A549 (cell line): ENCODE measurements around the gene DIAPH1.

Source experiments
- EHMT2 ChIP-seq: fragments of 200-600 bp; sonication (generic); IDR thresholded peaks from 2 replicates; pipeline ENCODE4 v1.6.1; 2016; ENCODE audit warnings: antibody characterized with exemption, low read depth, mild to moderate bottlenecking, moderate library complexity
- FOSL2 ChIP-seq, 2 experiments: fragments of 450-650 bp in 1 of 2; fragments of >200 bp in 1 of 2; sonication (Bioruptor Twin) in 1 of 2; formaldehyde crosslinking; IDR thresholded peaks; 2 replicates each; pipeline versions ENCODE4 v1.5.0 to v1.6.1; 2016 to 2020; ENCODE audit warnings: mild to moderate bottlenecking in 1 of 2, moderate library complexity in 1 of 2
- JUNB ChIP-seq: fragments of >200 bp; sonication (Bioruptor Twin); formaldehyde crosslinking; IDR thresholded peaks from 2 replicates; pipeline ENCODE4 v1.6.1; 2016
- MAX ChIP-seq: IDR thresholded peaks from 2 replicates; pipeline ENCODE4 v1.6.1; 2012
- RAD21 ChIP-seq, 2 experiments: fragments of >200 bp in 1 of 2; sonication (Bioruptor Twin) in 1 of 2; formaldehyde crosslinking in 1 of 2; IDR thresholded peaks in 1 of 2; conservative IDR thresholded peaks in 1 of 2; 2 replicates in 1 of 2; 3 replicates in 1 of 2; pipeline ENCODE4 v1.6.1; 2012 to 2018; ENCODE audit warnings: inconsistent platforms in 1 of 2
- TF ChIP-seq, protein P1 (sequence below): fragments of >200 bp; sonication (Bioruptor Twin); formaldehyde crosslinking; IDR thresholded peaks from 3 replicates; pipeline ENCODE4 v1.5.1; 2016

GRCh38 chr5:141618030-141618803 lies 583 bp downstream of the DIAPH1 start:
- TF ChIP-seq, protein P1, sequence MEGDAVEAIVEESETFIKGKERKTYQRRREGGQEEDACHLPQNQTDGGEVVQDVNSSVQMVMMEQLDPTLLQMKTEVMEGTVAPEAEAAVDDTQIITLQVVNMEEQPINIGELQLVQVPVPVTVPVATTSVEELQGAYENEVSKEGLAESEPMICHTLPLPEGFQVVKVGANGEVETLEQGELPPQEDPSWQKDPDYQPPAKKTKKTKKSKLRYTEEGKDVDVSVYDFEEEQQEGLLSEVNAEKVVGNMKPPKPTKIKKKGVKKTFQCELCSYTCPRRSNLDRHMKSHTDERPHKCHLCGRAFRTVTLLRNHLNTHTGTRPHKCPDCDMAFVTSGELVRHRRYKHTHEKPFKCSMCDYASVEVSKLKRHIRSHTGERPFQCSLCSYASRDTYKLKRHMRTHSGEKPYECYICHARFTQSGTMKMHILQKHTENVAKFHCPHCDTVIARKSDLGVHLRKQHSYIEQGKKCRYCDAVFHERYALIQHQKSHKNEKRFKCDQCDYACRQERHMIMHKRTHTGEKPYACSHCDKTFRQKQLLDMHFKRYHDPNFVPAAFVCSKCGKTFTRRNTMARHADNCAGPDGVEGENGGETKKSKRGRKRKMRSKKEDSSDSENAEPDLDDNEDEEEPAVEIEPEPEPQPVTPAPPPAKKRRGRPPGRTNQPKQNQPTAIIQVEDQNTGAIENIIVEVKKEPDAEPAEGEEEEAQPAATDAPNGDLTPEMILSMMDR: no peak
- TF ChIP-seq MAX: no peak
- no peak for TF ChIP-seq FOSL2 (IDR thresholded peaks at IDR 0.05)
- no peak for TF ChIP-seq FOSL2 (CRISPR knock-in tag; IDR thresholded peaks at IDR 0.05)
- no peak for TF ChIP-seq EHMT2
- no peak for TF ChIP-seq JUNB
- TF ChIP-seq RAD21 (conservative IDR thresholded peaks at IDR 0.05 in 1 of 2, IDR thresholded peaks at IDR 0.05 in 1 of 2): no peak
